H1 (cell line): ENCODE measurements around the gene RNU7-1. TPM values are rescaled to one million over a fixed set of nuclear protein-coding genes. Genes with fewer than 3 reads are reported as not detected.

ENCODE experiments used
- CTCF ChIA-PET: fragments of 300-600 bp; sonication (Branson Sonifier 250); formaldehyde crosslinking; loops from one replicate; lab custom pipeline; 2021; ENCODE audit not compliant: partially characterized antibody; lab: Charles Lee
- POLR2A ChIA-PET: fragments of 300-600 bp; sonication (Branson Sonifier 250); formaldehyde crosslinking; loops from one replicate; lab custom pipeline; 2021; ENCODE audit warnings: inconsistent platforms; ENCODE audit not compliant: partially characterized antibody; lab: Charles Lee
- DNase-seq, 2 experiments: peaks; one replicate each; pipeline versions ENCODE4 v3.0.0 to v3.0.0-alpha.2; 2010 to 2022; ENCODE audit warnings: low spot score in 2 of 2, low read depth in 1 of 2, mixed read lengths in 1 of 2
- FAIRE-seq: peaks from 2 replicates; lab custom pipeline; 2011; peaks lifted over from hg19 to GRCh38; lab: Jason Lieb, UNC
- H2AFZ ChIP-seq: 2 replicates; pipeline ENCODE4 v1.8.1; 2012; ENCODE audit warnings: low read length, inconsistent platforms
- H2AK5ac ChIP-seq: 2 replicates; pipeline ENCODE4 v1.6.1; 2013; ENCODE audit warnings: low read depth, low read length
- H2BK120ac ChIP-seq: replicated peaks from 2 replicates; pipeline ENCODE3; 2013; ENCODE audit warnings: low read depth, low read length, inconsistent platforms
- H2BK12ac ChIP-seq: 2 replicates; pipeline ENCODE4 v1.6.1; 2013; ENCODE audit warnings: low read depth, low read length
- H2BK15ac ChIP-seq: 2 replicates; pipeline ENCODE4 v1.6.1; 2013; ENCODE audit warnings: low read length
- H2BK20ac ChIP-seq: 2 replicates; pipeline ENCODE4 v1.6.1; 2013; ENCODE audit warnings: low read length
- H2BK5ac ChIP-seq: 2 replicates; pipeline ENCODE4 v1.6.1; 2013; ENCODE audit warnings: low read depth, low read length
- H3K14ac ChIP-seq: 2 replicates; pipeline ENCODE4 v1.6.1; 2013; ENCODE audit warnings: inconsistent platforms; ENCODE audit not compliant: insufficient read length
- H3K18ac ChIP-seq: 2 replicates; pipeline ENCODE4 v1.6.1; 2013; ENCODE audit warnings: low read length; ENCODE audit errors: extremely low read depth
- H3K23ac ChIP-seq: 2 replicates; pipeline ENCODE4 v1.6.1; 2013; ENCODE audit warnings: inconsistent platforms; ENCODE audit not compliant: insufficient read length
- H3K23me2 ChIP-seq: 2 replicates; pipeline ENCODE4 v1.6.1; 2013; ENCODE audit warnings: low read depth, low read length
- H3K27ac ChIP-seq: 2 replicates; pipeline ENCODE4 v1.6.1; 2011; ENCODE audit warnings: low read depth, low read length, inconsistent platforms
- H3K27me3 ChIP-seq, 4 experiments: replicated peaks in 1 of 4; 1 replicate in 1 of 4; 2 replicates in 3 of 4; pipeline versions ENCODE4 v1.6.1 to v1.8.1; 2011 to 2013; ENCODE audit warnings: low read length in 3 of 4, mild to moderate bottlenecking in 3 of 4, inconsistent platforms in 2 of 4, mixed read lengths in 2 of 4, moderate library complexity in 1 of 4; ENCODE audit not compliant: control insufficient read depth in 3 of 4, insufficient read depth in 3 of 4; ENCODE audit errors: extremely low read depth in 1 of 4
- H3K36me3 ChIP-seq, 4 experiments: 2 replicates each; pipeline versions ENCODE4 v1.6.1 to v1.8.1; 2011 to 2013; ENCODE audit warnings: mild to moderate bottlenecking in 4 of 4, low read length in 3 of 4, moderate library complexity in 2 of 4, control low read depth in 1 of 4, inconsistent platforms in 1 of 4; ENCODE audit not compliant: insufficient read depth in 4 of 4, control insufficient read depth in 2 of 4
- H3K4ac ChIP-seq: replicated peaks from 2 replicates; pipeline ENCODE3; 2013; ENCODE audit warnings: low read length, low read depth, mixed read lengths, inconsistent platforms; ENCODE audit not compliant: insufficient read length
- H3K4me1 ChIP-seq, 4 experiments: replicated peaks in 1 of 4; 1 replicate in 1 of 4; 2 replicates in 3 of 4; pipeline versions ENCODE4 v1.6.1 to v1.8.1; 2011 to 2013; ENCODE audit warnings: low read length in 3 of 4, inconsistent platforms in 2 of 4, mixed read lengths in 1 of 4; ENCODE audit not compliant: insufficient read depth in 4 of 4, control insufficient read depth in 3 of 4
- H3K4me2 ChIP-seq, 2 experiments: 2 replicates each; pipeline versions ENCODE4 v1.6.1 to v1.8.1; 2011 to 2013; ENCODE audit warnings: low read depth in 2 of 2, low read length in 2 of 2, control low read depth in 1 of 2, inconsistent platforms in 1 of 2, mild to moderate bottlenecking in 1 of 2; ENCODE audit not compliant: insufficient read depth in 1 of 2
- H3K4me3 ChIP-seq, 4 experiments: fragments of 200-600, 300-600 bp in 1 of 4; sonication (generic), shearing (Covaris generic), sonication (Bioruptor Twin) in 1 of 4; 2 replicates each; pipeline versions ENCODE4 v1.5.1 to v1.8.1; 2011 to 2016; ENCODE audit warnings: low read length in 4 of 4, low read depth in 3 of 4, control low read depth in 2 of 4, inconsistent platforms in 2 of 4, mild to moderate bottlenecking in 2 of 4, mixed read lengths in 1 of 4, moderate library complexity in 1 of 4; ENCODE audit not compliant: insufficient read depth in 2 of 4; ENCODE audit errors: extremely low read depth in 1 of 4
- H3K56ac ChIP-seq: replicated peaks from 2 replicates; pipeline ENCODE3; 2013; ENCODE audit warnings: low read depth, mild to moderate bottlenecking, mixed read lengths, low read length, inconsistent platforms; ENCODE audit not compliant: insufficient read length
- H3K79me1 ChIP-seq: 2 replicates; pipeline ENCODE4 v1.6.1; 2013; ENCODE audit warnings: low read depth, low read length, control low read depth
- H3K79me2 ChIP-seq, 2 experiments: 2 replicates each; pipeline versions ENCODE4 v1.6.1 to v1.8.1; 2012 to 2013; ENCODE audit warnings: low read length in 2 of 2, mild to moderate bottlenecking in 2 of 2, inconsistent platforms in 1 of 2; ENCODE audit not compliant: insufficient read depth in 2 of 2, control insufficient read depth in 1 of 2
- H3K9ac ChIP-seq, 4 experiments: replicated peaks in 1 of 4; 1 replicate in 1 of 4; 2 replicates in 3 of 4; pipeline versions ENCODE4 v1.6.1 to v1.8.1; 2011 to 2013; ENCODE audit warnings: low read depth in 3 of 4, low read length in 3 of 4, control low read depth in 2 of 4, mild to moderate bottlenecking in 2 of 4, moderate library complexity in 2 of 4, inconsistent platforms in 1 of 4; ENCODE audit errors: extremely low read depth in 1 of 4
- H3K9me3 ChIP-seq, 2 experiments: 2 replicates each; pipeline versions ENCODE4 v1.6.1 to v1.8.1; 2012 to 2013; ENCODE audit warnings: mild to moderate bottlenecking in 2 of 2, moderate library complexity in 2 of 2, control low read depth in 1 of 2, inconsistent platforms in 1 of 2, low read depth in 1 of 2, low read length in 1 of 2, mixed read lengths in 1 of 2; ENCODE audit not compliant: insufficient read depth in 2 of 2
- H4K20me1 ChIP-seq, 2 experiments: replicated peaks in 1 of 2; 2 replicates each; pipeline versions ENCODE3 to v1.8.1; 2011 to 2013; ENCODE audit warnings: inconsistent platforms in 2 of 2, low read length in 2 of 2, mild to moderate bottlenecking in 1 of 2; ENCODE audit not compliant: insufficient read depth in 2 of 2, control insufficient read depth in 1 of 2
- H4K5ac ChIP-seq: 2 replicates; pipeline ENCODE4 v1.6.1; 2013; ENCODE audit warnings: low read length, low read depth, mixed read lengths, inconsistent platforms; ENCODE audit not compliant: insufficient read length
- H4K8ac ChIP-seq: 2 replicates; pipeline ENCODE4 v1.8.0; 2013; ENCODE audit warnings: mild to moderate bottlenecking, moderate library complexity, low read length, inconsistent platforms; ENCODE audit not compliant: insufficient read depth; ENCODE audit errors: extremely low read depth
- H4K91ac ChIP-seq: replicated peaks from 2 replicates; pipeline ENCODE3; 2013; ENCODE audit warnings: low read length, mixed read lengths, inconsistent platforms; ENCODE audit not compliant: insufficient read length
- ASH2L ChIP-seq: fragments of 200-600, 300-600 bp; sonication (generic); IDR thresholded peaks from one replicate; pipeline ENCODE4 v1.7.1; 2017; ENCODE audit warnings: low read length
- RNF2 ChIP-seq: fragments of 200-900, 300-1000 bp; sonication (generic); IDR thresholded peaks from 2 replicates; pipeline ENCODE4 v1.7.1; 2016; ENCODE audit warnings: borderline replicate concordance, low read depth, mild to moderate bottlenecking, antibody characterized with exemption, low read length; ENCODE audit not compliant: poor library complexity, severe bottlenecking; ENCODE audit errors: missing control alignments
- WGBS, 2 experiments: shearing (Covaris generic) in 1 of 2; methylation state at CpG; one replicate each; pipeline versions ENCODE4 v1.1.6 to v1.1.7; 2013 to 2015; ENCODE audit warnings: low lambda C conversion rate in 2 of 2, mixed read lengths in 2 of 2, inconsistent platforms in 1 of 2, low coverage in 1 of 2, missing lambda C conversion rate in 1 of 2; ENCODE audit not compliant: insufficient replicate concordance in 2 of 2, insufficient coverage in 1 of 2, insufficient read length in 1 of 2; ENCODE audit errors: extremely low coverage in 1 of 2, missing lambda C conversion rate in 1 of 2; 5-methylcytosine and 5-hydroxymethylcytosine counted together
- polyA plus RNA-seq, 7 experiments: library from polyadenylated mRNA; depleted of rRNA in 3 of 7; stranded (reverse) in 5 of 7; unstranded in 2 of 7; fragments of >200 nt in 5 of 7; fragments of 200-250 nt in 2 of 7; gene quantifications; 1 replicate in 5 of 7; 2 replicates in 1 of 7; 4 replicates in 1 of 7; pipeline versions ENCODE4 v1.2.1 to v1.2.3, GENCODE V29; 2011 to 2013; ENCODE audit warnings: missing spikeins in 2 of 7, mixed read lengths in 2 of 7
- total RNA-seq: library from RNA; stranded (reverse); fragmentation: NEBNext Ultra II Directional; extraction: Animal tissue kit (Norgen Biotek cat#: 25700); gene quantifications from 2 replicates; pipeline ENCODE4 v1.2.1, GENCODE V29; 2021

Gene RNU7-1
- total and polyA plus RNA-seq, 2 of the 8 experiments (the other 6 are each of a cell fraction or from before 2014, with no cell fraction given), result not detected

- TF ChIP-seq RNF2, result no peak
- TF ChIP-seq ASH2L, result peak; percentile 8
- TF ChIP-seq, all 59 proteins: peak for 1
- no peaks in the 10 kb centered on the region for H4K20me1 ChIP-seq
- no peak overlapping the region; the same call in 1 of the 2 replicates for H2BK20ac ChIP-seq
- no peak overlapping the region for H2BK120ac ChIP-seq
- H2BK15ac ChIP-seq, result no peak overlapping the region; the same call in 1 of the 2 replicates
- H3K79me1 ChIP-seq, result peaks cover 5% of the 10 kb centered on the region
- peaks cover 6 to 27% (median 14%) of the 10 kb centered on the region in 4 experiments for H3K4me1 ChIP-seq
- no peak overlapping the region for H4K5ac ChIP-seq
- ChIA-PET CTCF (interaction anchor here (1.0 to 20.2 kb wide), 12 partner anchors 11 to 198 kb away, joined by 3 to 277 read pairs (median 7); partner anchors contain the start of genes ATN1, C1RL, SPSB2 and TPI1), POLR2A (interaction anchor here (1.5 to 44.0 kb wide), 7 partner anchors 22 to 166 kb away, joined by 4 to 1596 read pairs (median 27); partner anchors contain the start of genes ATN1, C1RL, CDCA3 and EMG1)
- no peaks in the 10 kb centered on the region for H3K36me3 ChIP-seq
- H2BK5ac ChIP-seq, result 0 out of 2 replicates have a peak overlapping the region, but pooled peaks have one; percentile 22
- peak overlapping the region in 3 of 4 experiments; percentile 2 to 43 (median 8); a peak in 2 of 7 replicates for H3K9ac ChIP-seq
- no peak overlapping the region for H4K8ac ChIP-seq
- H2AFZ ChIP-seq, result no peak overlapping the region
- H4K91ac ChIP-seq, result no peak overlapping the region
- H3K27me3 ChIP-seq, result no peaks in the 10 kb centered on the region
- DNase-seq, result no peak
- no peak overlapping the region; the same call in 1 of the 2 replicates for H2BK12ac ChIP-seq
- H3K14ac ChIP-seq, result no peak overlapping the region
- no peaks in the 10 kb centered on the region; a peak in 1 of 4 replicates for H3K79me2 ChIP-seq
- no peak for FAIRE-seq
- H3K27ac ChIP-seq, result peak overlapping the region; percentile 39; the same call in 1 of the 2 replicates
- H3K4me2 ChIP-seq, result peak overlapping the region; percentile 56 to 84
- no peak overlapping the region for H2AK5ac ChIP-seq
- whole genome bisulfite sequencing, 2 experiments, result 63% methylated on average over 8 of the region's 8 CpGs; no CpG with 5 or more reads in 1 of the 2 experiments
- peak overlapping the region; percentile 62 for H3K18ac ChIP-seq
- H3K9me3 ChIP-seq, result no peaks in the 10 kb centered on the region
- peak overlapping the region; percentile 4 for H3K4ac ChIP-seq
- H3K4me3 ChIP-seq, result peak overlapping the region; percentile 47 to 68 (median 50)
- H3K23ac ChIP-seq, result no peak overlapping the region
- H3K23me2 ChIP-seq, result peaks cover 11% of the 10 kb centered on the region
- no peak overlapping the region for H3K56ac ChIP-seq
These were observed 3.3 kb downstream of the RNU7-1 start for GRCh38 chr12:6946920-6947374.
